OCI-LY7 (cell line): ENCODE measurements around the gene RANBP2. TPM values are rescaled to one million over a fixed set of nuclear protein-coding genes. Genes with fewer than 3 reads are reported as not detected.

Experiments
- BruUV-seq: library from RNA; stranded (reverse); fragments of 400-500 nt; replicated peaks from 2 replicates; lab custom pipeline; 2021; lab: Mats Ljungman, UMichigan
- CTCF ChIA-PET: fragments of 300-600 bp; sonication (Branson Sonifier 250); formaldehyde crosslinking; loops from one replicate; lab custom pipeline; 2022; ENCODE audit warnings: antibody characterized with exemption; ENCODE audit not compliant: unreplicated experiment; lab: Charles Lee
- POLR2A ChIA-PET: fragments of 300-600 bp; sonication (Branson Sonifier 250); formaldehyde crosslinking; loops from one replicate; lab custom pipeline; 2022; ENCODE audit warnings: antibody characterized with exemption; lab: Charles Lee
- DNase-seq: peaks from one replicate; pipeline ENCODE4 v3.0.0-alpha.2; 2015; ENCODE audit warnings: low spot score
- H2AFZ ChIP-seq: fragments of 200-600 bp; sonication (generic), shearing (Covaris generic); 2 replicates; pipeline ENCODE4 v1.6.1; 2014; ENCODE audit warnings: mild to moderate bottlenecking, antibody characterized with exemption, low read length, moderate library complexity
- H3K27ac ChIP-seq: fragments of 200-600 bp; sonication (generic); 2 replicates; pipeline ENCODE4 v1.5.1; 2014; ENCODE audit warnings: mixed run types, low read depth, mild to moderate bottlenecking, moderate library complexity, low read length, inconsistent platforms; ENCODE audit not compliant: poor library complexity, severe bottlenecking
- H3K36me3 ChIP-seq: fragments of 200-600 bp; sonication (generic); 2 replicates; pipeline ENCODE4 v1.6.1; 2014; ENCODE audit warnings: mild to moderate bottlenecking, antibody characterized with exemption, low read length, moderate library complexity, mixed read lengths; ENCODE audit not compliant: insufficient read depth
- H3K4me1 ChIP-seq: fragments of 200-600 bp; sonication (generic); 2 replicates; pipeline ENCODE4 v1.5.1; 2014; ENCODE audit warnings: mild to moderate bottlenecking, low read length; ENCODE audit not compliant: insufficient read depth, poor library complexity, severe bottlenecking
- H3K4me2 ChIP-seq: fragments of 200-600 bp; sonication (generic); 2 replicates; pipeline ENCODE4 v1.6.1; 2014; ENCODE audit warnings: mild to moderate bottlenecking, low read length
- H3K4me3 ChIP-seq: fragments of 200-600 bp; sonication (generic); 2 replicates; pipeline ENCODE4 v1.5.1; 2014; ENCODE audit warnings: mild to moderate bottlenecking, low read depth, low read length; ENCODE audit not compliant: poor library complexity, severe bottlenecking
- H3K79me2 ChIP-seq: fragments of 200-600 bp; sonication (generic); 2 replicates; pipeline ENCODE4 v1.6.1; 2016; ENCODE audit warnings: low read depth, mild to moderate bottlenecking, low read length, moderate library complexity, mixed read lengths; ENCODE audit not compliant: insufficient read depth
- H3K9me2 ChIP-seq: fragments of 200-600 bp; sonication (generic); 2 replicates; pipeline ENCODE4 v1.6.1; 2016; ENCODE audit warnings: mild to moderate bottlenecking, low read length, mixed read lengths; ENCODE audit not compliant: insufficient read depth
- H3K9me3 ChIP-seq: fragments of 200-600 bp; sonication (generic); 2 replicates; pipeline ENCODE4 v1.6.1; 2014; ENCODE audit warnings: mild to moderate bottlenecking, mixed run types, low read length, mixed read lengths
- H4K20me1 ChIP-seq: fragments of 200-600 bp; sonication (generic); 2 replicates; pipeline ENCODE4 v1.6.1; 2014; ENCODE audit warnings: mild to moderate bottlenecking, antibody characterized with exemption, low read length, moderate library complexity, mixed read lengths; ENCODE audit not compliant: insufficient read depth
- EZH2phosphoT487 ChIP-seq: fragments of 200-600 bp; sonication (generic); IDR thresholded peaks from 2 replicates; pipeline ENCODE4 v1.6.1; 2018; ENCODE audit warnings: low read depth, borderline replicate concordance, mild to moderate bottlenecking, mixed run types, antibody characterized with exemption, low read length, moderate library complexity, mixed read lengths
- intact Hi-C: fragments of 100-400 bp; cut with micrococcal nuclease; formaldehyde crosslinking; loops from one replicate; pipeline ENCODE4 v1.10.0; 2022; ENCODE audit not compliant: unreplicated experiment
- total RNA-seq, 2 experiments: library from RNA; depleted of rRNA in 1 of 2; stranded (reverse); fragments of >200 nt in 1 of 2; shearing (Covaris generic) in 1 of 2; gene quantifications; 2 replicates each; pipeline ENCODE4 v1.2.3, GENCODE V29; 2014 to 2022
- TF ChIP-seq, protein P1 (sequence below): fragments of 200-600 bp; sonication (generic); conservative IDR thresholded peaks from 2 replicates; pipeline ENCODE4 v1.5.1; 2014; ENCODE audit warnings: mild to moderate bottlenecking, antibody characterized with exemption, low read length, moderate library complexity, mixed read lengths

Gene RANBP2
- total RNA-seq, 2 experiments from 2014 or later = 48.4 to 74.0 TPM

DNA sequence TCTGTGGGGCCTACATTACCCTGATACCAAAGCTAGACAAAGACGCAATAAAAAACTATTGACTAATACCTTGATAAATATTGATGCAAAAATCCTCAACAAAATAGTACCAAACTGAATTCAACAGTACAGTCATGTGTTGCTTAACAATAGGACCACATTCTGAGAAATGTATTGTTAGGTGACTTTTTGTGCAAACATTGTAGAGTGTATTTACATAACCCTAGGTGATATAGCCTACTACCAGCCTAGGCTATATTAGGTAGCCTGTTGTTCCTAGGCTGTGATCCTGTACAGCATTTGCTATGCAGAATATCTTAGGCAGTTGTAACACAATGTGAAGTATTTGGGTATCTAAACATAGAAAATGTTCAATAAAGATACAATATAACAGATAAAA lies 104.0 kb downstream of the RANBP2 start:
- no peak for DNase-seq
- H3K9me3 ChIP-seq = no peaks in the 10 kb centered on the region; the same call in 1 of the 2 replicates
- no peak overlapping the region for H3K27ac ChIP-seq
- peaks cover 80% of the 10 kb centered on the region for H3K36me3 ChIP-seq
- BruUV-seq = no TSS peak
- ChIA-PET POLR2A (interaction anchor here (0.6 kb wide), 1 partner anchor 38 kb away, joined by 3 read pairs; no protein-coding TSS in a partner anchor), CTCF (no interaction called here)
- H3K79me2 ChIP-seq = no peaks in the 10 kb centered on the region
- no peaks in the 10 kb centered on the region for H3K4me1 ChIP-seq
- no peaks in the 10 kb centered on the region for H4K20me1 ChIP-seq
- no peak overlapping the region for H2AFZ ChIP-seq
- intact Hi-C loops = no loop called here
- H3K4me2 ChIP-seq = no peak overlapping the region
- no peak overlapping the region for H3K4me3 ChIP-seq
- no peaks in the 10 kb centered on the region for H3K9me2 ChIP-seq
- TF ChIP-seq, protein P1, sequence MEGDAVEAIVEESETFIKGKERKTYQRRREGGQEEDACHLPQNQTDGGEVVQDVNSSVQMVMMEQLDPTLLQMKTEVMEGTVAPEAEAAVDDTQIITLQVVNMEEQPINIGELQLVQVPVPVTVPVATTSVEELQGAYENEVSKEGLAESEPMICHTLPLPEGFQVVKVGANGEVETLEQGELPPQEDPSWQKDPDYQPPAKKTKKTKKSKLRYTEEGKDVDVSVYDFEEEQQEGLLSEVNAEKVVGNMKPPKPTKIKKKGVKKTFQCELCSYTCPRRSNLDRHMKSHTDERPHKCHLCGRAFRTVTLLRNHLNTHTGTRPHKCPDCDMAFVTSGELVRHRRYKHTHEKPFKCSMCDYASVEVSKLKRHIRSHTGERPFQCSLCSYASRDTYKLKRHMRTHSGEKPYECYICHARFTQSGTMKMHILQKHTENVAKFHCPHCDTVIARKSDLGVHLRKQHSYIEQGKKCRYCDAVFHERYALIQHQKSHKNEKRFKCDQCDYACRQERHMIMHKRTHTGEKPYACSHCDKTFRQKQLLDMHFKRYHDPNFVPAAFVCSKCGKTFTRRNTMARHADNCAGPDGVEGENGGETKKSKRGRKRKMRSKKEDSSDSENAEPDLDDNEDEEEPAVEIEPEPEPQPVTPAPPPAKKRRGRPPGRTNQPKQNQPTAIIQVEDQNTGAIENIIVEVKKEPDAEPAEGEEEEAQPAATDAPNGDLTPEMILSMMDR = no peak
- no peak for TF ChIP-seq EZH2phosphoT487

DNA sequence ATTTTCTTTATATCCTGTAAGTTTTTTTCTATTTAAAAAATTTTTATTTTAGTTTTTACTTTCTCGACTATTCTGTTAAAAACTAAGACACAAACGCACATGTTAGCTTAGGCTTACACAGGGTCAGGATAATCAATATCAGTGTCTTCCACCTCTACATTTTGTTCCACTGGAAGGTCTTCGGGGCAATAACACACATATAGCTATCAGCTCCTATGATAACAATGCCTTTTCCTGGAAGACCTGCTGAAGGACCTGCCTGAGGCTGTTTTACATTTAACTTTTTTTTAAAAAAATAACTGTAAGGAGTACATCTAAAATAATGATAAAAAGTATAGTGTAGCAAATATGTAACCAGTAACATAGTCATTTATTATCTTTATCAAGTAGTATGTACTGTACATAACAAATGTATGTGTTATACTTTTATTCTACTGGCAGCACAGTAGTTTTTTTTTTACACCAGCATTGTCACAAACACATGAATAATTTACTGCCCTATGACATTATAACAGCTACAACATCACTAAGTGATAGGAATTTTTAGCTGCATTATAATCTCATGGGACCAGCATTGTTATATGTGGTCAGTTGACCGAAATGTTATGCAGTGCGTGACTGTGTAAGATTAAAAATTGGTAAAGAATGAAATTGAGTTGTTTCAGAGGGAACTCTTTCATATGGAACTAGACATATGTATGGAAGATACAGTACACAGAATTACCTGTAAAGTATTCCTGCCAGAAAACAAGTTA lies 105.2 kb downstream of the RANBP2 start:
- Histone ChIP-seq H3K4me2 (no peak overlapping the region), H3K4me3 (no peak overlapping the region), H3K36me3 (peaks cover 72% of the 10 kb centered on the region), H4K20me1 (no peaks in the 10 kb centered on the region), H2AFZ (no peak overlapping the region), H3K9me3 (no peaks in the 10 kb centered on the region; the same call in 1 of the 2 replicates), H3K4me1 (no peaks in the 10 kb centered on the region), H3K9me2 (no peaks in the 10 kb centered on the region), H3K79me2 (no peaks in the 10 kb centered on the region), H3K27ac (no peak overlapping the region)
- CTCF ChIA-PET = no interaction called here
- no TSS peak for BruUV-seq
- POLR2A ChIA-PET = no interaction called here
- DNase-seq = no peak
- intact Hi-C loops = no loop called here
- TF ChIP-seq, protein P1 = no peak
- no peak for TF ChIP-seq EZH2phosphoT487

DNA sequence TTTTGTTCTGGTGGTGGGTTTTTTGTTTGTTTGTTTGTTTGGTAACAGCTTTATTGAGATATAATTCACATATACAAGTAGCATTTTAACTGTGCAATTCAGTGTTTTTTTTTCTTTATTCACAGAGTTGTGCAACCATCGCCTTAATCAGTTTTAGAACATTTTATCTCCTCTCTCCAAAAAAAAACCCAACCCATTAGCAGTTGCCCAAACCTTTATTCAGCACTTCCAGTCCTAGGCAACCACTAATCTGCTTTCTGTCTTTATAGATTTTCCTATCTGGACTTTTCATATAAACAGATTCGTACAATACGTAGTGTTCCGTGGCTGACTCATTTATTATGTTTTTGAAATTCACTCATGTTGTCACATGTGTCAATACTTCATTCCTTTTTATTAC lies 106.0 kb downstream of the RANBP2 start:
- Histone ChIP-seq H3K36me3 (peaks cover 64% of the 10 kb centered on the region), H3K79me2 (no peaks in the 10 kb centered on the region), H2AFZ (no peak overlapping the region), H4K20me1 (no peaks in the 10 kb centered on the region), H3K27ac (no peak overlapping the region), H3K4me2 (no peak overlapping the region), H3K9me3 (no peaks in the 10 kb centered on the region; the same call in 1 of the 2 replicates), H3K4me3 (no peak overlapping the region), H3K9me2 (no peaks in the 10 kb centered on the region), H3K4me1 (no peaks in the 10 kb centered on the region)
- BruUV-seq = no TSS peak
- ChIA-PET CTCF (no interaction called here), POLR2A (no interaction called here)
- no peak for TF ChIP-seq EZH2phosphoT487
- TF ChIP-seq, protein P1 = no peak
- DNase-seq = no peak
- intact Hi-C loops = no loop called here
